H1 (cell line): Measurements from ENCODE around the gene PCDHB8. TPM values are rescaled to one million over a fixed set of nuclear protein-coding genes. Genes with fewer than 3 reads are reported as not detected.

ENCODE experiments used
- CHD1 ChIP-seq: IDR thresholded peaks from 2 replicates; pipeline ENCODE4 v1.6.1; 2012; ENCODE audit warnings: low read depth, low read length, improper control_type of control experiment
- JUND ChIP-seq: IDR thresholded peaks from 2 replicates; pipeline ENCODE4 v1.6.1; 2011; ENCODE audit warnings: mild to moderate bottlenecking, improper control_type of control experiment, low read length
- NANOG ChIP-seq: IDR thresholded peaks from 2 replicates; pipeline ENCODE4 v1.6.1; 2011; ENCODE audit warnings: low read length, low read depth, mild to moderate bottlenecking, inconsistent platforms; ENCODE audit not compliant: insufficient read depth, poor library complexity, severe bottlenecking
- RXRA ChIP-seq: IDR thresholded peaks from 2 replicates; pipeline ENCODE4 v1.6.1; 2011; ENCODE audit warnings: low read depth, mild to moderate bottlenecking, low read length, moderate library complexity; ENCODE audit not compliant: insufficient read depth
- SIRT6 ChIP-seq: IDR thresholded peaks from one replicate; pipeline ENCODE4 v1.7.1; 2012; ENCODE audit warnings: low read length, inconsistent platforms
- TAF7 ChIP-seq: optimal IDR thresholded peaks from 2 replicates; pipeline ENCODE3; 2011; ENCODE audit warnings: low read depth, mild to moderate bottlenecking, inconsistent platforms, low read length, moderate library complexity, borderline replicate concordance
- polyA plus RNA-seq, 7 experiments: library from polyadenylated mRNA; depleted of rRNA in 3 of 7; stranded (reverse) in 5 of 7; unstranded in 2 of 7; fragments of >200 nt in 5 of 7; fragments of 200-250 nt in 2 of 7; gene quantifications; 1 replicate in 5 of 7; 2 replicates in 1 of 7; 4 replicates in 1 of 7; pipeline versions ENCODE4 v1.2.1 to v1.2.3, GENCODE V29; 2011 to 2013; ENCODE audit warnings: missing spikeins in 2 of 7, mixed read lengths in 2 of 7
- total RNA-seq: library from RNA; stranded (reverse); fragmentation: NEBNext Ultra II Directional; extraction: Animal tissue kit (Norgen Biotek cat#: 25700); gene quantifications from 2 replicates; pipeline ENCODE4 v1.2.1, GENCODE V29; 2021

PCDHB8 gene
- total and polyA plus RNA-seq, 2 of the 8 experiments (the other 6 are each of a cell fraction or from before 2014, with no cell fraction given) = 0.24 to 1.1 TPM

GRCh38 chr5:141150224-141150992 lies 27.2 kb upstream of the PCDHB8 start (continued):
- TF ChIP-seq JUND (no peak), SIRT6 (no peak), NANOG (no peak), RXRA (no peak), TAF7 (no peak), CHD1 (no peak)
- TF ChIP-seq, all 59 proteins: peak for 0
